ENCODE results near the gene SLC4A11.

SLC4A11 gene

GRCh38 chr20:3231889-3232588, 7.0 kb downstream of the SLC4A11 start:
- TF ChIP-seq MAX (IDR thresholded peaks at IDR 0.05; ENCODE audit: low read depth, low read length) (no peak), CTCF (IDR thresholded peaks at IDR 0.05; ENCODE audit: low read depth, low read length) (no peak), POLR2A (IDR thresholded peaks at IDR 0.05; ENCODE audit: extremely low read depth, insufficient read length) (no peak), MYC (IDR thresholded peaks at IDR 0.05; ENCODE audit: low read depth, low read length) (no peak)
- DNase-seq (ENCODE audit: low read depth): no peak

GRCh38 chr20:3231116-3231515, 7.9 kb downstream of the SLC4A11 start:
- no peak for DNase-seq (ENCODE audit: low read depth)
- TF ChIP-seq CTCF (IDR thresholded peaks at IDR 0.05; ENCODE audit: low read depth, low read length): no peak
- no peak for TF ChIP-seq MYC (IDR thresholded peaks at IDR 0.05; ENCODE audit: low read depth, low read length)
- no peak for TF ChIP-seq POLR2A (IDR thresholded peaks at IDR 0.05; ENCODE audit: extremely low read depth, insufficient read length)
- TF ChIP-seq MAX (IDR thresholded peaks at IDR 0.05; ENCODE audit: low read depth, low read length): no peak
- no peak overlapping the region for H3K4me3 ChIP-seq (ENCODE audit: low read depth, low read length)

More at GRCh38 chr20:3231889-3232588, 7.0 kb downstream of the SLC4A11 start:
- no peak overlapping the region for H3K4me3 ChIP-seq (ENCODE audit: low read depth, low read length)

GRCh38 chr20:3229798-3230197, 9.2 kb downstream of the SLC4A11 start:
- TF ChIP-seq MAX (IDR thresholded peaks at IDR 0.05; ENCODE audit: low read depth, low read length): no peak
- no peak for TF ChIP-seq POLR2A (IDR thresholded peaks at IDR 0.05; ENCODE audit: extremely low read depth, insufficient read length)
- no peak for TF ChIP-seq CTCF (IDR thresholded peaks at IDR 0.05; ENCODE audit: low read depth, low read length)
- no peak for TF ChIP-seq MYC (IDR thresholded peaks at IDR 0.05; ENCODE audit: low read depth, low read length)
- no peak overlapping the region for H3K4me3 ChIP-seq (ENCODE audit: low read depth, low read length)
- DNase-seq (ENCODE audit: low read depth): no peak

GRCh38 chr20:3229158-3229557, 9.8 kb downstream of the SLC4A11 start:
- H3K4me3 ChIP-seq (ENCODE audit: low read depth, low read length): no peak overlapping the region
- TF ChIP-seq MYC (IDR thresholded peaks at IDR 0.05; ENCODE audit: low read depth, low read length) (no peak), CTCF (IDR thresholded peaks at IDR 0.05; ENCODE audit: low read depth, low read length) (no peak), POLR2A (IDR thresholded peaks at IDR 0.05; ENCODE audit: extremely low read depth, insufficient read length) (no peak), MAX (IDR thresholded peaks at IDR 0.05; ENCODE audit: low read depth, low read length) (no peak)
- no peak for DNase-seq (ENCODE audit: low read depth)

GRCh38 chr20:3228750-3229032, 10.3 kb downstream of the SLC4A11 start:
- no peak overlapping the region for H3K4me3 ChIP-seq (ENCODE audit: low read depth, low read length)
- DNase-seq (ENCODE audit: low read depth): no peak
- TF ChIP-seq MAX (IDR thresholded peaks at IDR 0.05; ENCODE audit: low read depth, low read length) (no peak), MYC (IDR thresholded peaks at IDR 0.05; ENCODE audit: low read depth, low read length) (no peak), CTCF (IDR thresholded peaks at IDR 0.05; ENCODE audit: low read depth, low read length) (no peak), POLR2A (IDR thresholded peaks at IDR 0.05; ENCODE audit: extremely low read depth, insufficient read length) (no peak)
